NCI-H2081 (cell line): ENCODE data around the gene PINK1.
"Not testable (repeated sequence)": the region's sequence is repeated elsewhere in the genome, so short reads cannot be mapped to it uniquely, and the experiment has no call there.

Experiments
- DNase-seq, 2 experiments: peaks; one replicate each; lab custom pipeline; 2025; lab: John Stamatoyannopoulos, UW

The PINK1 gene

GRCh38 chr1:20644416-20644815 lies 11.2 kb downstream of the PINK1 start:
- no peak for DNase-seq

GRCh38 chr1:20645414-20645813 lies 12.2 kb downstream of the PINK1 start:
- no peak for DNase-seq

DNA sequence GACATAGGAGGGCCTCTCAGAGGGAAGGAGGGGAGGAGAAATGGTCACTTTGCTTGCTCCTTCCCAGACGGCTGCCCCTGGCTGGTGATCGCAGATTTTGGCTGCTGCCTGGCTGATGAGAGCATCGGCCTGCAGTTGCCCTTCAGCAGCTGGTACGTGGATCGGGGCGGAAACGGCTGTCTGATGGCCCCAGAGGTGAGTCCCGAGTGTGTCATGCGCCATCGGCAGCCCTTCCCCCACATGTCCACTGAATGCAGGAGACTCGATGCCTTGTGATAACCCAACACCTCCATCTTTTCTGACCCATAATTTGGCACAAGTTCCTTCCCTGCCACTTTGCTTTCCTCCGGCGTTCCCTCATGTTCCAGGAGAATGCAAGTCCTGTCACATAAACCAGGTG lies 15.2 kb downstream of the PINK1 start:
- DNase-seq, result no peak

- no peak for DNase-seq
Measured at GRCh38 chr1:20648946-20649345, 15.7 kb downstream of the PINK1 start.

GRCh38 chr1:20652300-20652699 lies 19.0 kb downstream of the PINK1 start:
- DNase-seq, result no peak

- DNase-seq, result no peak
Measured at GRCh38 chr1:20654104-20654690, 20.9 kb downstream of the PINK1 start.

GRCh38 chr1:20657024-20657423 lies 23.8 kb downstream of the PINK1 start:
- DNase-seq, result no peak

DNA sequence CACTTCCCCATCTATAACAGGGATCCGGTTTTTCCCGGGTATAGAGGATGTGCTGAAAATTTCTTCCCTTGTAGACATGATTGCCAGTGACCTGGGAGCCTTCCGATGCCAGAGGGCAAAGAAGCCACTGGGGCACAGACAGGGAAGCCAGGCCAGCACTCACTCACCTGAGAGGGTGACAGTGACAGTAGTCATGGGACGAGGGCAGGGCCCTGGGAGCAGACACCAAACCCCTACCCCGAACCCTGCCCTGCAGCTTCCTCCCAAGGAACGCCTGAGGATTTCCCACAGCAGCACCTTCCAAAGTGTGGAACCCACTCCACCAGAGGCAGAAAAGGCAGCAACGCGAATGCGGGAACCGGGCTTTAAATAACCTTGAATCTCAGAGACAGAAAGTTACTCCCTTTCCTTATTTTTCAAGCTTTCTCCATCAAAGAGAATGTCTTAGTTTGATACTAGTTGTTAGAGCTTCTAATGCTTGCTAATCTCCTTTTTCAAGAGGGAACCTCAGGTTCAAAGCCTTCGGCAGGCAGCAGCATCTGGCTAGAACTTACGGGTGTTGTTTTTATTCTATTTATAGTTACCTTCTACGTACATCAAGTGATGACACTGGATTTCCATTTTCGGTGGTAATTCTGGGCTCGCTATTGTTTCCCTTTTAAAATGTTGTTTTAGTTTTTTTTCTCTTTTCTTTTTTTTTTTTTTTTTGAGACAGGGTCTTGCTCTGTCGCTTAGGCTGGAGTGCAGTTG lies 25.1 kb downstream of the PINK1 start:
- DNase-seq, result no peak

DNA sequence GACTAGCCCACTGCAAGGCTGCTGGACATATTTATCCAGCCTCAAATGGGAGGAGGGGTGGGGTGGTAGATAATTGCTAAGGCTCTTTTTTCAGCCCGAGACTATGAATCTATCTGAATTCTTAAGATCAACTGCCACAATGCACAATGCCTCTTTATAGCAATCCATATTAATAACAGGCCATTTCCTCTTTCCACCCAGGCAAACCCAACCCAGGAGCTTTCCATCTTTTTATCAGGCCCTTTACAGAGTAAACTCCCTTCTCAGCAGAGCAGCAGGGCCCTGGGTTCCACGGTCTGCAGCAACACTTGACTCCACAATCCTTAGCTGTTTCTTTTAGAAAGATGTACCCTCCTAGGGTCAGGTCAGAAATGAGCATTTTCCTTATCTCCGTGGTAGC lies 27.1 kb downstream of the PINK1 start:
- DNase-seq, result no peak

- DNase-seq, result no peak
Measured at GRCh38 chr1:20660847-20661206, 27.6 kb downstream of the PINK1 start.

GRCh38 chr1:20661207-20662109 lies 28.2 kb downstream of the PINK1 start, which contains the start of gene DDOST:
DDOST (minus strand) TSS chr1:20661369; CDS start chr1:20661350, 19 bp downstream.
- DNase-seq, result peak; percentile 95 to 99

- DNase-seq, result no peak
Measured at GRCh38 chr1:20662110-20662475, 28.8 kb downstream of the PINK1 start.

DNA sequence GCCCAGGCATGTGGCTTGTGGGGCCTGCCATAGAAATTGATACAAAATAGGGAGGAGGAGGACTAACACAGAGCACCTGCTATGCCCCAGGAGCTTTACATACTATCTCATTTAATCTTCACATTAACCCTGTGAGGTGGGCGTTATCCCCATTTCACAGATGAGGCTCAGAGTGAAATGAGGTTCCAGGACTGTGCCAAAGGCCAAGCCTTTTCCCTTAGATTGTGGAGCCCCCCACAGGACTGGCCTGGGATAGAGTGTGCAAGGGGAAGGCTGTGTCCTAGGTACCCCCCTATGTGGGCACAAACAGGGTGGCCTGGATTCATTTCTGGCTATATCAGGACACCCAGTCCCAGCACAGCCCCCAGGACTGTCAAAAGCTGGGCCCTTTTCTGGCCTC lies 30.1 kb downstream of the PINK1 start:
- no peak for DNase-seq

GRCh38 chr1:20663969-20664715 lies 30.9 kb downstream of the PINK1 start:
- DNase-seq, result no peak

- no peak for DNase-seq
Measured at GRCh38 chr1:20665726-20666125, 32.5 kb downstream of the PINK1 start.

DNA sequence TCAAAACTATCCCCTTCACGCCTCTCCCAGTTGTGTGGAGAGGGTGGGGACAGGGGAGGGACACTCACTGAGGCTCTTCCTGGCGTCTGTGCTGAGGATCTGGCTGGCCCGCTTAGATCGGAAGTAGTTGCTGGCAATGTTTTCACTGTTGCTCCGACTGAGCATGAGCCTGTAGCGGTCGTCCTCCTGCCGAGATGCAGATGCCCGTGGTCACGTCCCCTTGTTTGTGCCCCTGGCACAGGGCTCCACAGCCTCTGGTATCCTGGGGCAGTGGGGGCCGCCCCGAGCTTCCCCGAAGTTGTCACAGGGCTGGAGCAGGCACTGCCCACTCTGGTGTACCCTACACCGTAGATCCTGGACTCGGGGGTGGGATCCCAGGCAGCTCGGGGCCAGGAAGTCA lies 32.9 kb downstream of the PINK1 start:
- no peak for DNase-seq

GRCh38 chr1:20666804-20667203 lies 33.5 kb downstream of the PINK1 start:
- DNase-seq, result no peak

- DNase-seq, result no peak
Measured at GRCh38 chr1:20668581-20668980, 35.3 kb downstream of the PINK1 start.

DNA sequence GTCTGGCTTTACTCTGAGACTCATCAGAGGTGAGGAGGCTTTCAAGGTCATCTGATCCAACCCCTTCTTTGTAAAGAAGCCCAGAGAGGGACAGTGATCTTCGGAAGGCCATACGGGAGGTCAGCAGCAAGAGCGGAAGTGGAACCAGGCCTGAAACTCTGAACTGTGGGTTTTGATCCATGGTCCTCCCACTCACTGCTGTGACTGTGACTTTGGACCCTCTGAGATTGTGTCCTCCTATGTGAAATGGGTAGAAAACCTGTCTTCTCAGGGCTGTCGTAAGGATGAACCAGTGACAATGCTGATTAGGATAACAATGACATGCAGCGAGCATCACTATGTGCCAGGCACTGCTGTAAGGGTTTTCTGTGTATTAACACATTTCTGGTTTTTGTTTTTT lies 37.7 kb downstream of the PINK1 start:
- DNase-seq, result no peak

DNA sequence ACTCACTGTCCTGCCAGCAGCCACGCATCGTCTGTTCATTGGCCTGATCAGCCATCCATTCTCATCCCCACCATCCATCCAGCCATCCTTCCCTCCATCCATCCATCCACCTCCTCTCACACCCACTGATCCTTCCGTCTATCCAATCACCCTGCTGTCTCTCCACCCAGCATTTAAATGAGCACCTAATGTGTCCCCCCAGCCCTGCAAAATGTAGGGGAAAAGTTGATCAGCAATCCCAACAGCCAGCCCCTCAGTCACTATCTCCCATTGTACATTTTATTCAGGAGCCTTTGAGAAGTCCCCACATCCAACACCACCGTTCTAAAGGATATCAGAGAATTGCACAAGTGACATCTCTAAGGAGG lies 39.0 kb downstream of the PINK1 start:
- DNase-seq, result no peak

GRCh38 chr1:20673626-20674025 lies 40.4 kb downstream of the PINK1 start:
- DNase-seq, result not testable (repeated sequence)

DNA sequence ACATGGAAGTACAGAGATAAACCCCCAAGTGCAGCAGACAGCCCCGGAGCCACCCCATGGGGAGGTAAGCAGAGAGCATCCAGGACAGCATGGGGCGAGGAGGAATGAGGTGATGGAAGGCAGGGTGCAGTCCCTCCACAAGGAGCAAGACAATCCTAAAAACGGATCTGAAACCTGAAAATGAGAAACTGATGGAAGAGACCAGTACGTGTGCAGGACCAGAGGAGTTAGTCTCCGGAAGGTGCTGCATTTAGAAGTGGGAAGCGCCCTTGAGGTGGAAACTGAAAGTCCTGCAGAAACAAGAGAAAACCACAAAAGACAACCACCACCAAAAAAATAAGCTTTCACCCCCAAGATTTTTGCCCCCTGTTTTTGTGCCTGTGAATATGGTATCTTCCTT lies 45.3 kb downstream of the PINK1 start:
- no peak for DNase-seq
